Mesothelial cell of epicardium (in vitro differentiated cells): ENCODE measurements around the gene TCOF1. TPM values are rescaled to one million over a fixed set of nuclear protein-coding genes. Genes with fewer than 3 reads are reported as not detected.

Experiments
- DNase-seq, 2 experiments: peaks; one replicate each; pipeline ENCODE4 v3.0.0; 2021; ENCODE audit warnings: low spot score in 2 of 2; ENCODE audit not compliant: unreplicated experiment in 2 of 2
- H3K27ac Mint-ChIP-seq: 2 replicates; pipeline ENCODE4 v1.8.0; 2021; ENCODE audit warnings: mixed read lengths
- H3K27me3 Mint-ChIP-seq: 2 replicates; pipeline ENCODE4 v1.8.0; 2021; ENCODE audit warnings: low read depth, mixed read lengths
- H3K36me3 Mint-ChIP-seq: 2 replicates; pipeline ENCODE4 v1.8.0; 2021; ENCODE audit warnings: mixed read lengths
- H3K4me1 Mint-ChIP-seq: 2 replicates; pipeline ENCODE4 v1.8.0; 2021; ENCODE audit warnings: mixed read lengths
- H3K4me3 Mint-ChIP-seq: 2 replicates; pipeline ENCODE4 v1.8.0; 2021; ENCODE audit warnings: mild to moderate bottlenecking, moderate library complexity, mixed read lengths
- H3K9me3 Mint-ChIP-seq: 2 replicates; pipeline ENCODE4 v1.8.0; 2021; ENCODE audit warnings: mixed read lengths
- CTCF ChIP-seq: fragments of 200-600 bp; sonication (generic); IDR thresholded peaks from one replicate; pipeline ENCODE4 v1.5.0; 2021; ENCODE audit warnings: antibody characterized with exemption; ENCODE audit not compliant: unreplicated experiment
- total RNA-seq: library from RNA; stranded (reverse); gene quantifications from 3 replicates; pipeline ENCODE4 v1.2.1, GENCODE V29; 2021

TCOF1 gene
- total RNA-seq, 1 donor from 2014 or later, result 58.8 TPM

- TF ChIP-seq CTCF, result no peak
- Mint-ChIP-seq H3K4me1 (no peaks in the 10 kb centered on the region), H3K27me3 (no peaks in the 10 kb centered on the region), H3K4me3 (no peak overlapping the region), H3K27ac (no peak overlapping the region), H3K9me3 (no peaks in the 10 kb centered on the region), H3K36me3 (peaks cover 14% of the 10 kb centered on the region)
- no peak for DNase-seq
These were observed 28.7 kb downstream of the TCOF1 start for GRCh38 chr5:150386024-150386855.

- DNase-seq, result no peak
- TF ChIP-seq CTCF, result no peak
- Mint-ChIP-seq H3K36me3 (peaks cover 15% of the 10 kb centered on the region), H3K27ac (no peak overlapping the region), H3K27me3 (no peaks in the 10 kb centered on the region), H3K4me1 (no peaks in the 10 kb centered on the region), H3K9me3 (no peaks in the 10 kb centered on the region), H3K4me3 (no peak overlapping the region)
These were observed 32.2 kb downstream of the TCOF1 start for GRCh38 chr5:150389531-150390266.

GRCh38 chr5:150391064-150391834, 33.8 kb downstream of the TCOF1 start:
- no peaks in the 10 kb centered on the region for H3K4me1 Mint-ChIP-seq
- H3K27me3 Mint-ChIP-seq, result no peaks in the 10 kb centered on the region

GRCh38 chr5:150391986-150392385, 34.5 kb downstream of the TCOF1 start:
- Mint-ChIP-seq H3K4me3 (no peak overlapping the region), H3K9me3 (no peaks in the 10 kb centered on the region), H3K27ac (no peak overlapping the region), H3K4me1 (no peaks in the 10 kb centered on the region), H3K27me3 (no peaks in the 10 kb centered on the region), H3K36me3 (peaks cover 28% of the 10 kb centered on the region)
- TF ChIP-seq CTCF, result no peak
- DNase-seq, result no peak

More at GRCh38 chr5:150391064-150391834, 33.8 kb downstream of the TCOF1 start:
- H3K9me3 Mint-ChIP-seq, result no peaks in the 10 kb centered on the region
- peaks cover 24% of the 10 kb centered on the region for H3K36me3 Mint-ChIP-seq
- DNase-seq, result no peak
- no peak for TF ChIP-seq CTCF
- no peak overlapping the region for H3K27ac Mint-ChIP-seq
- no peak overlapping the region for H3K4me3 Mint-ChIP-seq

- Mint-ChIP-seq H3K27ac (no peak overlapping the region), H3K27me3 (no peaks in the 10 kb centered on the region), H3K4me3 (no peak overlapping the region), H3K4me1 (no peaks in the 10 kb centered on the region), H3K9me3 (no peaks in the 10 kb centered on the region), H3K36me3 (peaks cover 28% of the 10 kb centered on the region)
- no peak for TF ChIP-seq CTCF
- DNase-seq, result no peak
These were observed 35.2 kb downstream of the TCOF1 start for GRCh38 chr5:150392680-150393079.
